SK-N-SH (cell line): Measurements from ENCODE around the gene ARHGAP26. TPM values are rescaled to one million over a fixed set of nuclear protein-coding genes. Genes with fewer than 3 reads are reported as not detected.

Experiments used
- CTCF ChIA-PET: fragments of 300-600, 350-600 bp; formaldehyde crosslinking; extraction: SDS; loops from one replicate; lab custom pipeline; 2021; lab: Yijun Ruan, JAX
- POLR2A ChIA-PET: fragments of 350-600 bp; sonication (Branson Sonifier 250); formaldehyde crosslinking; extraction: SDS; loops from one replicate; lab custom pipeline; 2020; ENCODE audit warnings: antibody characterized with exemption, inconsistent platforms; lab: Yijun Ruan, JAX
- DNase-seq: peaks from one replicate; pipeline ENCODE4 v3.0.0; 2012
- H2AFZ ChIP-seq: fragments of 200-600 bp; sonication (generic); 2 replicates; pipeline ENCODE4 v1.8.1; 2016; ENCODE audit warnings: antibody characterized with exemption, mild to moderate bottlenecking, low read depth
- H3F3A ChIP-seq: fragments of 200-600 bp; sonication (generic); replicated peaks from 2 replicates; pipeline ENCODE3; 2016; ENCODE audit warnings: antibody characterized with exemption, mild to moderate bottlenecking; ENCODE audit not compliant: insufficient read depth
- H3K27ac ChIP-seq, 2 experiments: fragments of 200-500 bp in 1 of 2; fragments of 200-600 bp in 1 of 2; sonication (Bioruptor generic) in 1 of 2; sonication (generic), shearing (Covaris generic) in 1 of 2; 2 replicates each; pipeline versions ENCODE4 v1.5.1 to v1.6.1; 2014 to 2016; ENCODE audit warnings: low read depth in 2 of 2, inconsistent platforms in 1 of 2, low read length in 1 of 2, mild to moderate bottlenecking in 1 of 2, mixed read lengths in 1 of 2
- H3K27me3 ChIP-seq: fragments of 200-600 bp; sonication (generic), shearing (Covaris generic); 2 replicates; pipeline ENCODE4 v1.6.1; 2016; ENCODE audit warnings: mixed run types; ENCODE audit not compliant: insufficient read depth
- H3K36me3 ChIP-seq, 2 experiments: fragments of 200-500 bp in 1 of 2; fragments of 200-600 bp in 1 of 2; sonication (Bioruptor generic) in 1 of 2; sonication (generic) in 1 of 2; replicated peaks in 1 of 2; 2 replicates each; pipeline versions ENCODE3 to v1.5.1; 2014 to 2016; ENCODE audit warnings: low read length in 1 of 2, mild to moderate bottlenecking in 1 of 2; ENCODE audit not compliant: insufficient read depth in 2 of 2, control insufficient read depth in 1 of 2
- H3K4me1 ChIP-seq, 2 experiments: fragments of 200-500 bp in 1 of 2; fragments of 200-600 bp in 1 of 2; sonication (Bioruptor generic) in 1 of 2; sonication (generic), shearing (Covaris generic) in 1 of 2; 2 replicates each; pipeline versions ENCODE4 v1.5.1 to v1.6.1; 2014 to 2016; ENCODE audit warnings: low read depth in 1 of 2, low read length in 1 of 2, mixed run types in 1 of 2; ENCODE audit not compliant: insufficient read depth in 2 of 2, control insufficient read depth in 1 of 2
- H3K4me2 ChIP-seq: fragments of 200-600 bp; sonication (generic), shearing (Covaris generic); 2 replicates; pipeline ENCODE4 v1.6.1; 2017; ENCODE audit warnings: mixed run types
- H3K4me3 ChIP-seq, 2 experiments: fragments of 200-500 bp in 1 of 2; fragments of 200-600 bp in 1 of 2; sonication (Bioruptor generic) in 1 of 2; sonication (generic), shearing (Covaris generic) in 1 of 2; 2 replicates each; pipeline versions ENCODE4 v1.5.1 to v1.8.1; 2014 to 2016; ENCODE audit warnings: low read depth in 2 of 2, inconsistent platforms in 1 of 2, low read length in 1 of 2, mild to moderate bottlenecking in 1 of 2, mixed read lengths in 1 of 2, moderate library complexity in 1 of 2
- H3K79me2 ChIP-seq: fragments of 200-600 bp; sonication (generic); 2 replicates; pipeline ENCODE4 v1.8.1; 2017; ENCODE audit warnings: mild to moderate bottlenecking; ENCODE audit not compliant: insufficient read depth
- H3K9ac ChIP-seq: fragments of 200-600 bp; sonication (generic); 2 replicates; pipeline ENCODE4 v1.6.1; 2017; ENCODE audit warnings: mixed run types
- H3K9me2 ChIP-seq: fragments of 200-600 bp; sonication (generic); 2 replicates; pipeline ENCODE4 v1.6.1; 2017; ENCODE audit warnings: mixed run types
- H3K9me3 ChIP-seq: fragments of 200-600 bp; sonication (generic); 2 replicates; pipeline ENCODE4 v1.6.1; 2017; ENCODE audit warnings: mixed run types, mild to moderate bottlenecking, moderate library complexity
- H4K20me1 ChIP-seq: fragments of 200-600 bp; sonication (generic); 2 replicates; pipeline ENCODE4 v1.6.1; 2017; ENCODE audit warnings: mild to moderate bottlenecking, mixed run types; ENCODE audit not compliant: insufficient read depth
- CTCF ChIP-seq: fragments of 200-600 bp; sonication (generic); IDR thresholded peaks from 2 replicates; pipeline ENCODE4 v1.6.1; 2017; ENCODE audit warnings: antibody characterized with exemption, mild to moderate bottlenecking, moderate library complexity
- GATA2 ChIP-seq: sonication (generic); formaldehyde crosslinking; IDR thresholded peaks from 2 replicates; pipeline ENCODE4 v1.5.0; 2020; ENCODE audit warnings: mild to moderate bottlenecking, missing genetic modification reagents
- IRF3 ChIP-seq: fragments of 150-350 bp; IDR thresholded peaks from 2 replicates; pipeline ENCODE4 v1.6.1; 2016; ENCODE audit warnings: mild to moderate bottlenecking, low read depth, low read length
- RAD21 ChIP-seq: IDR thresholded peaks from 2 replicates; pipeline ENCODE4 v1.6.1; 2012; ENCODE audit warnings: mild to moderate bottlenecking, low read length
- SMC3 ChIP-seq: IDR thresholded peaks from 2 replicates; pipeline ENCODE4 v1.6.1; 2012; ENCODE audit warnings: low read depth, low read length, improper control_type of control experiment
- WGBS: methylation state at CpG from one replicate; pipeline ENCODE4 v1.1.6; 2017; ENCODE audit warnings: low lambda C conversion rate; 5-methylcytosine and 5-hydroxymethylcytosine counted together
- polyA plus RNA-seq, 3 experiments: library from polyadenylated mRNA; depleted of rRNA; stranded (reverse); fragments of >200 nt; gene quantifications; 2 replicates each; pipeline ENCODE4 v1.2.3, GENCODE V29; 2012

Gene ARHGAP26
- polyA plus RNA-seq, 1 of the 3 experiments (the other 2 are of a cell fraction) = 6.1 TPM

GRCh38 chr5:143014017-143014651 lies 244.0 kb downstream of the ARHGAP26 start:
- WGBS = 94% methylated on average over 9 of the region's 12 CpGs
- H3K36me3 ChIP-seq = peaks cover 4 to 16% of the 10 kb centered on the region in 2 experiments
- H3K4me1 ChIP-seq = no peaks in the 10 kb centered on the region

GRCh38 chr5:143016777-143017516 lies 246.8 kb downstream of the ARHGAP26 start:
- ChIA-PET CTCF (interaction anchor here (0.7 to 1.1 kb wide), 3 partner anchors 13 to 377 kb away, joined by 3 read pairs; no protein-coding TSS in a partner anchor), POLR2A (no interaction called here)
- TF ChIP-seq CTCF (peak; percentile 65), SMC3 (peak; percentile 32), GATA2 (CRISPR knock-in tag) (no peak), RAD21 (peak; percentile 64)
- Histone ChIP-seq H3K4me2 (no peak overlapping the region), H3K27ac (no peak overlapping the region), H3K9me2 (no peaks in the 10 kb centered on the region), H3K27me3 (no peaks in the 10 kb centered on the region), H3K79me2 (no peaks in the 10 kb centered on the region), H3K9me3 (no peaks in the 10 kb centered on the region), H3K9ac (no peak overlapping the region), H3K36me3 (peaks cover 4 to 22% of the 10 kb centered on the region in 2 experiments), H3K4me1 (peaks cover 0 to 9% of the 10 kb centered on the region in 2 experiments; a peak in 1 of 4 replicates), H3K4me3 (no peak overlapping the region; a peak in 1 of 4 replicates), H2AFZ (no peak overlapping the region), H3F3A (no peaks in the 10 kb centered on the region), H4K20me1 (no peaks in the 10 kb centered on the region)
- peak; percentile 30 for DNase-seq
- WGBS = 80% methylated on average over 5 of the region's 5 CpGs

More at GRCh38 chr5:143014017-143014651, 244.0 kb downstream of the ARHGAP26 start:
- POLR2A ChIA-PET = no interaction called here
- H4K20me1 ChIP-seq = no peaks in the 10 kb centered on the region
- H3K9me2 ChIP-seq = no peaks in the 10 kb centered on the region
- no peaks in the 10 kb centered on the region for H3K79me2 ChIP-seq
- no peak overlapping the region for H2AFZ ChIP-seq
- peak; percentile 48 for TF ChIP-seq RAD21
- TF ChIP-seq SMC3 = peak; percentile 24; the same call in 1 of the 2 replicates
- TF ChIP-seq IRF3 = no peak
- peak; percentile 43 for TF ChIP-seq CTCF
- peak; percentile 27 for DNase-seq
- no peaks in the 10 kb centered on the region for H3K9me3 ChIP-seq
- H3K4me2 ChIP-seq = no peak overlapping the region
- H3F3A ChIP-seq = no peaks in the 10 kb centered on the region
- H3K9ac ChIP-seq = no peak overlapping the region
- H3K27me3 ChIP-seq = no peaks in the 10 kb centered on the region
- no peak overlapping the region for H3K27ac ChIP-seq
- CTCF ChIA-PET = interaction anchor here (0.7 to 1.1 kb wide), 7 partner anchors 11 to 1158 kb away, joined by 3 read pairs; partner anchors contain the start of gene NR3C1
- H3K4me3 ChIP-seq = peak overlapping the region in 1 of 2 experiments; percentile 19; a peak in 1 of 4 replicates
